ELR (cell line): ENCODE results near the gene TGOLN2.
"Not testable (repeated sequence)": the region's sequence is repeated elsewhere in the genome, so short reads cannot be mapped to it uniquely, and the experiment has no call there.

Source experiments
- DNase-seq: peaks from one replicate; pipeline ENCODE4 v3.0.0-alpha.2; 2015; ENCODE audit warnings: low read depth

The TGOLN2 gene

GRCh38 chr2:85340034-85340892, 12.5 kb upstream of the TGOLN2 start:
- no peak for DNase-seq

GRCh38 chr2:85334928-85335327, 7.1 kb upstream of the TGOLN2 start:
- DNase-seq = no peak

- not testable (repeated sequence) for DNase-seq
Observed at GRCh38 chr2:85333877-85334276, 6.1 kb upstream of the TGOLN2 start.

- no peak for DNase-seq
Observed at GRCh38 chr2:85330839-85331636, 3.2 kb upstream of the TGOLN2 start.

GRCh38 chr2:85329701-85330100, 1.9 kb upstream of the TGOLN2 start:
- DNase-seq = not testable (repeated sequence)

GRCh38 chr2:85329181-85329651, 1.4 kb upstream of the TGOLN2 start:
- DNase-seq = no peak

- DNase-seq = peak; percentile 62
Observed at GRCh38 chr2:85327160-85327821, 498 bp downstream of the TGOLN2 start.

GRCh38 chr2:85326406-85327159, 1.2 kb downstream of the TGOLN2 start:
- DNase-seq = peak; percentile 52

- DNase-seq = no peak
Observed at GRCh38 chr2:85325466-85325811, 2.4 kb downstream of the TGOLN2 start.

- DNase-seq = peak; percentile 18
Observed at GRCh38 chr2:85324639-85325465, 2.9 kb downstream of the TGOLN2 start.

GRCh38 chr2:85323988-85324367, 3.8 kb downstream of the TGOLN2 start:
- not testable (repeated sequence) for DNase-seq

- no peak for DNase-seq
Observed at GRCh38 chr2:85323351-85323987, 4.3 kb downstream of the TGOLN2 start.

- no peak for DNase-seq
Observed at GRCh38 chr2:85319796-85320195, 8.0 kb downstream of the TGOLN2 start.

GRCh38 chr2:85318222-85319074, 9.3 kb downstream of the TGOLN2 start:
- peak; percentile 84 for DNase-seq

GRCh38 chr2:85315921-85316320, 11.9 kb downstream of the TGOLN2 start:
- DNase-seq = not testable (repeated sequence)

GRCh38 chr2:85314884-85315242, 12.9 kb downstream of the TGOLN2 start:
- DNase-seq = no peak

- peak; percentile 84 for DNase-seq
Observed at GRCh38 chr2:85312404-85312803, 15.4 kb downstream of the TGOLN2 start.

GRCh38 chr2:85310330-85310729, 17.5 kb downstream of the TGOLN2 start:
- no peak for DNase-seq

GRCh38 chr2:85309699-85310321, 18.0 kb downstream of the TGOLN2 start:
- DNase-seq = no peak
